HepG2 (cell line): Measurements from ENCODE around the gene EIF4EBP3. TPM values are rescaled to one million over a fixed set of nuclear protein-coding genes. Genes with fewer than 3 reads are reported as not detected.

Source experiments
- ADNP ChIP-seq: sonication (generic); formaldehyde crosslinking; IDR thresholded peaks from 2 replicates; pipeline ENCODE4 v1.4.0; 2020; ENCODE audit warnings: missing genetic modification reagents
- CEBPG ChIP-seq: IDR thresholded peaks from 2 replicates; pipeline ENCODE4 v1.6.1; 2016
- CTCF ChIP-seq: sonication (generic); formaldehyde crosslinking; IDR thresholded peaks from 2 replicates; pipeline ENCODE4 v1.5.0; 2020; ENCODE audit warnings: mild to moderate bottlenecking, missing genetic modification reagents, moderate library complexity
- GATA4 ChIP-seq: sonication (generic); IDR thresholded peaks from 2 replicates; pipeline ENCODE4 v1.6.1; 2016; ENCODE audit warnings: antibody characterized with exemption, low read depth, borderline replicate concordance
- GATAD1 ChIP-seq: IDR thresholded peaks from 2 replicates; pipeline ENCODE4 v1.6.1; 2016; ENCODE audit warnings: missing genetic modification reagents, missing compliant biosample characterization
- MIER2 ChIP-seq: IDR thresholded peaks from 2 replicates; pipeline ENCODE4 v1.6.1; 2016; ENCODE audit warnings: missing biosample characterization, missing genetic modification reagents
- MIXL1 ChIP-seq: IDR thresholded peaks from 2 replicates; pipeline ENCODE4 v1.6.1; 2016
- MXD1 ChIP-seq: sonication (generic); formaldehyde crosslinking; IDR thresholded peaks from 2 replicates; pipeline ENCODE4 v1.4.0; 2020; ENCODE audit warnings: mild to moderate bottlenecking, missing genetic modification reagents
- SALL1 ChIP-seq: sonication (generic); formaldehyde crosslinking; IDR thresholded peaks from 2 replicates; pipeline ENCODE4 v1.8.0; 2022; ENCODE audit warnings: mild to moderate bottlenecking, missing genetic modification reagents
- TAF1 ChIP-seq: sonication (generic); formaldehyde crosslinking; IDR thresholded peaks from 2 replicates; pipeline ENCODE4 v1.4.0; 2020; ENCODE audit warnings: missing genetic modification reagents
- THRA ChIP-seq: sonication (generic); formaldehyde crosslinking; IDR thresholded peaks from 2 replicates; pipeline ENCODE4 v1.4.0; 2020; ENCODE audit warnings: missing genetic modification reagents, borderline replicate concordance
- UBTF ChIP-seq: sonication (generic); formaldehyde crosslinking; IDR thresholded peaks from 2 replicates; pipeline ENCODE4 v1.4.0; 2020; ENCODE audit warnings: mild to moderate bottlenecking, missing genetic modification reagents
- YEATS2 ChIP-seq: sonication (generic); formaldehyde crosslinking; IDR thresholded peaks from 2 replicates; pipeline ENCODE4 v1.4.0; 2020; ENCODE audit warnings: missing genetic modification reagents, borderline replicate concordance
- ZBTB49 ChIP-seq: sonication (generic); formaldehyde crosslinking; IDR thresholded peaks from 2 replicates; pipeline ENCODE4 v1.4.0; 2020; ENCODE audit warnings: missing genetic modification reagents, borderline replicate concordance
- ZFP90 ChIP-seq: sonication (generic); formaldehyde crosslinking; IDR thresholded peaks from 2 replicates; pipeline ENCODE4 v1.8.0; 2022; ENCODE audit warnings: missing genetic modification reagents, mild to moderate bottlenecking, inconsistent platforms, borderline replicate concordance
- ZNF160 ChIP-seq: sonication (generic); formaldehyde crosslinking; IDR thresholded peaks from 2 replicates; pipeline ENCODE4 v1.8.0; 2022; ENCODE audit warnings: mild to moderate bottlenecking, inconsistent platforms, missing genetic modification reagents
- ZNF644 ChIP-seq: IDR thresholded peaks from 2 replicates; pipeline ENCODE4 v1.6.1; 2016; ENCODE audit warnings: low read depth
- ZNF878 ChIP-seq: sonication (generic); formaldehyde crosslinking; IDR thresholded peaks from 2 replicates; pipeline ENCODE4 v1.8.1; 2023; ENCODE audit warnings: mild to moderate bottlenecking, missing genetic modification reagents, moderate library complexity
- polyA plus RNA-seq, 8 experiments: library from polyadenylated mRNA; depleted of rRNA in 3 of 8; stranded (reverse) in 7 of 8; unstranded in 1 of 8; fragments of >200 nt; fragmentation: Illumina TruSeq in 4 of 8; extraction: Trizol in 4 of 8; gene quantifications; 2 replicates each; pipeline versions ENCODE4 v1.2.1 to v1.2.3, GENCODE V29; 2011 to 2016; ENCODE audit warnings: low read depth in 4 of 8, missing spikeins in 1 of 8, mixed read lengths in 1 of 8; ENCODE audit not compliant: insufficient read depth in 1 of 8
- total RNA-seq, 5 experiments: library from RNA; depleted of rRNA; stranded (reverse); fragments of >200 nt; fragmentation: Illumina TruSeq; extraction: Trizol; gene quantifications; 2 replicates each; pipeline ENCODE4 v1.2.3, GENCODE V29; 2016; ENCODE audit warnings: low read depth in 1 of 5

The EIF4EBP3 gene
- total and polyA plus RNA-seq, 2 of the 13 experiments (the other 11 are each of a cell fraction or from before 2014, with no cell fraction given): 0.61 to 1.7 TPM

- TF ChIP-seq YEATS2 (CRISPR knock-in tag) (peak; percentile 43; the same call in 1 of the 2 replicates), MXD1 (CRISPR knock-in tag) (no peak), GATA4 (no peak), TAF1 (CRISPR knock-in tag) (no peak), MIXL1 (CRISPR knock-in tag) (0 out of 2 replicates have a peak, but pooled peaks have one; percentile 51), ZNF644 (CRISPR knock-in tag) (peak; percentile 45; the same call in 1 of the 2 replicates), ADNP (CRISPR knock-in tag) (0 out of 2 replicates have a peak, but pooled peaks have one; percentile 41), THRA (CRISPR knock-in tag) (peak; percentile 48; the same call in 1 of the 2 replicates), ZNF878 (no peak), MIER2 (CRISPR knock-in tag) (0 out of 2 replicates have a peak, but pooled peaks have one; percentile 23), ZNF160 (CRISPR knock-in tag) (no peak), ZBTB49 (CRISPR knock-in tag) (no peak), ZFP90 (CRISPR knock-in tag) (no peak), GATAD1 (CRISPR knock-in tag) (0 out of 2 replicates have a peak, but pooled peaks have one; percentile 54), UBTF (0 out of 2 replicates have a peak, but pooled peaks have one; percentile 23), CTCF (CRISPR knock-in tag) (peak; percentile 92), CEBPG (CRISPR knock-in tag) (peak; percentile 47; the same call in 1 of the 2 replicates), SALL1 (CRISPR knock-in tag) (peak; percentile 43)
These were observed 27.8 kb downstream of the EIF4EBP3 start (continued) for GRCh38 chr5:140575309-140575708.
